Limb (tissue), 2 donors: ENCODE results near the gene FCRL6.

Source experiments
- DNase-seq, 2 donors: peaks; one replicate each; pipeline ENCODE4 v3.0.0-alpha.2; 2016; ENCODE audit errors: extremely low spot score in 2 of 2

The FCRL6 gene

DNA sequence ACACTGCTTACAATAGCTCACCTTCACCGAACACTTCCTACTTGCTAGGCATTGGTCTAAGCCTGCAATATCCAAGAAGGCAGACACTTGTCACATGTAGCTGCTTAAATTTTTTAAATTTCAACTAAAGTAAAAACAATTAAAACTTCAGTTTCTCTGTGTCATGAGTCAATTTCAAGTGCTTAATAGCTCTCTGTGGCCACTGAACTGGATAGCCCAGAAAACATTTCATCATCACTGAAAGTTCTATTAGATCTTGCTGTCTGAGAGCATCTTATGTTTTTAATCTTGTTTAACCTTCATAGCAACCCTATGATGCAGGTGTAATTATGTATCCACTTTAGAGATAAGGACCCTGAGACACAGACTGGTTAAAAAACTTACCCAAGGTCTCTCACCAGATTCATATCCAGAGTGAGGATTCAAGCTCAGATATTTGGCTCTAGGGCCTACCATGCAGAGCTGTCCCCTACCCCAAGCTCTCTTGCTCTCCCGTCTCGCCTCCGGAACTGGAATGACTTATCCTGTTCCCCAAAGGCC is 2.6 kb upstream of the FCRL6 start:
- no peak for DNase-seq

DNA sequence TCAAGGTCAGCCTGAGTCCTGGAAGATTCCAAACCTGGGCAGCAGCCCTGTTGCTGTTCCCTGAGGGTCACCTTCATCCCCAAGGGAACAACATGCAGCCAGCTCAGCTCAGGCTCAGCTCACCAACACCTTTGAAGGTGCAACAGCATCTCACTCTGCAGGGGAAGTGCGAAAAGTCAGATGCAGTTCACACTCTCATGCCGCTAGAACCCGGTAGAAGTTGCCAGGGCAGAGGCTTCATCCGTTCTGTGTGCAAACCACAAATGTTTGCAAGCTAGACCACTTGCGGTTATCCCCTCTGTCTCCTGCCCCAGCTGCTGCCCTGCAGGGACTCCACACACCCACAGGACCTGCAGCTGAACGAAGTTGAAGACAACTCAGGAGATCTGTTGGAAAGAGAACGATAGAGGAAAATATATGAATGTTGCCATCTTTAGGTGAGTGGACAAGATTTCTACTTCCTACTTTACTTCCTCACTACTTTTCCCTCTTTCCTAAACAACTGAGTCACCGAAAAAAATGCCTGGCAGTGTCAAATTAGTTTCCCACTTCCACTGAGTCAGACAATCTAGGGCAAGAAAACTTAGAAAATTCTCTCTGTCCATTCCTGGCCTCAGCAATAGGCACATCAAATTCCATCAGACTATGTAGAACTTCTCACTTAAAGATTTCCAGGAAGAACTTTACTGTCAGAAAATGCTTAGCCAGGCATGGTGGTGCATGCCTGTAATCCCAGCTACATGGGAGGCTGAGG is 1.8 kb upstream of the FCRL6 start:
- DNase-seq, result no peak

DNA sequence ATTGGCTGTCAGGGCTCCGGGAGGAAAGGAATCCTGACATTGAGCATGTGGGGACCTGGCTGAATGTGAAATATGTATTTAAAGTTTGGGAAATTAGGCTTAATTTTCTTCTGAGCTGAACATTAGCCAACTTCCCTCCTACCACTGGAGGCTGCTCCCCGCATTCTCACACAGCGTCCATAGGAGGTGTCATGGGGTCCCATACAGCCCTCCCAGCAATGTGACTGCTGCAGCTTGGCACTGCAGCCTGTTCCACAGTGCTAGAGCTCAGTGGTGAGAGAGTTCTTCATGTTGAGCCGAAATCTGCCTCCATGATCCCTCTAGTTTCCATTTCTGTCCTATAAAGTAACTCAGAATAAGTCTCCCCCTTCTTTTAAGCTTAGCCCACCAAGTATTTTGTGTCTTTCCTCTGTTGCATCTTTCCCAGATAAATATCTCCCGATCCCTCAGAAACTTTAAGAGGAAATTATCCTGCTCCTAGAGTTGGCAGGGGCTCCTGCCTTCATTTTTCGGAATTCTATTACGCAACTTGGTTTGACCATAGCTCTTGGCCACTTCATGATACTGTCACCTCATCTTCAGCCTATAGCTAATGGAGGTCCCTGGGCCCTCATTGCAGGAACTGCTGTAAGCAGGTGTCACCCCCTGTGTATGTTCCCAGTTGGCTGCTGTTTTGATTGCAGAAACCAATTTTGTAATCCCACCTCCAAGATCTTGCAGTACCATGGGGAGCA is 2.0 kb downstream of the FCRL6 start:
- no peak for DNase-seq

DNA sequence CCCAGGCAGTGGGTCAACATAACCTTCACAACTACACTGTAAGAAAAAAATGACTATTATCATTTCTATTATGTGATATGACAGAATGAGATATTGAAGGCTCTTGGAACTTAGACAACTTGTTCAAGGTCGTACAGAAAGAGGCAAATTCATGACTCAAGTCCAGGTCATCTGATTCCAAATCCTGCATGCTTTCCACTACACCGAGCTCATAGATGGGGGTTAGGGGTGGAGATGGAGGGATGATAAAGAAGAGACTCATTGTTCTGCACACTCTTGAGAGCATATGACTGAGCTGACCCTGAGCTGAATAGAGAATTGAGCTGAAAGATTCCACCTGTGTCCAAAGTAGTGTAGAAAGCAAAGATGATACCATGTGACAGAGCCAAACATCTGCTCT is 2.8 kb downstream of the FCRL6 start:
- DNase-seq, result no peak

DNA sequence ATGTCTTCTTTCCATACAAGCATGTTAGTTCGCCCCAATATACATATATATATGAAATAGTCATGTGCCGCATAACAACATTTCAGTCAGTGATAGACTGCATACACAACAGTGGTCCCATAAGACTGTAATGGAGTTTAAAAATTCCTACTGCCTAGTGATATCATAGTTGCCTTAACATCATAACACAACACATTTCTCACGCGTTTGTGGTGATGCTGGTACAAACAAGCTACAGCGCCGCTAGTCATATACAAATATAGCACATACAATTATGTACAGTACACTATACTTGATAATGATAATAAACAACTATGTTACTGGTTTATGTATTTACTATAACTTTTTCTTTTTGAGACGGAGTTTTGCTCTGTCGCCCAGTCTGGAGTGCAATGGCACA is 13.8 kb downstream of the FCRL6 start:
- no peak for DNase-seq

DNA sequence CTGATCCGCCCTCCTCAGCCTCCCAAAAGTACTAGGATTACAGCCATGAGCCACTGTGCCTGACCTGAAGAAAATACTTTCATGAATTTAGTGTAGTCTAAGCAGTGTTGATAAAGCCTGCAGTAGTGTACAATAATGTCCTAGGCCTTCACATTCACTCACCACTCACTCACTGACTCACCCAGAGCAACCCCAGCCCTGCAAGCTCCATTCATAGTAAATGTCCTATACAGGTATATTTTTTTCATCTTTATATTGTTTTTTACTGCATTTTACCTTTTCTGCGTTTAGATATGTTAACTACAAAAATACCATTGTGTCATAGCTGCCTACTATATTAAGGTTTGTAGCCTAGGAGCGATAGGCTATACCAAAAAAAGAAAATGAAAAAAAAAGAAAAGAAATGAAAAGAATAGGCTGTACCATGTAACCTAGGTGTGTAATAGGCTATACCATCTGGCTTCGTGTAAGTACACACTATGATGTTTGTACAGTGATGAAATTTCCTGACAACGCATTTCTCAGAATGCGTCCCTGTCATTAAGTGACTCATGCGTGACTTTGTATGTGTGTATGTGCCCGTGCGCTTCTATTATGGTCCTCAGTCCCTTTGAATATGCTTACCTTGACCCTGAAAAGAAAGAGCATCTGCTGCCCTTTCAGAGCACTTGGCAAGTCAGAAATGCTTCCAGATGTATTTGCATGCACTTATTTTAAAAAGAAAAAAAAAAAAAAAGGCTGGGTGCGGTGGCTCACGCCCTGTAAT is 15.3 kb downstream of the FCRL6 start:
- DNase-seq, result no peak

DNA sequence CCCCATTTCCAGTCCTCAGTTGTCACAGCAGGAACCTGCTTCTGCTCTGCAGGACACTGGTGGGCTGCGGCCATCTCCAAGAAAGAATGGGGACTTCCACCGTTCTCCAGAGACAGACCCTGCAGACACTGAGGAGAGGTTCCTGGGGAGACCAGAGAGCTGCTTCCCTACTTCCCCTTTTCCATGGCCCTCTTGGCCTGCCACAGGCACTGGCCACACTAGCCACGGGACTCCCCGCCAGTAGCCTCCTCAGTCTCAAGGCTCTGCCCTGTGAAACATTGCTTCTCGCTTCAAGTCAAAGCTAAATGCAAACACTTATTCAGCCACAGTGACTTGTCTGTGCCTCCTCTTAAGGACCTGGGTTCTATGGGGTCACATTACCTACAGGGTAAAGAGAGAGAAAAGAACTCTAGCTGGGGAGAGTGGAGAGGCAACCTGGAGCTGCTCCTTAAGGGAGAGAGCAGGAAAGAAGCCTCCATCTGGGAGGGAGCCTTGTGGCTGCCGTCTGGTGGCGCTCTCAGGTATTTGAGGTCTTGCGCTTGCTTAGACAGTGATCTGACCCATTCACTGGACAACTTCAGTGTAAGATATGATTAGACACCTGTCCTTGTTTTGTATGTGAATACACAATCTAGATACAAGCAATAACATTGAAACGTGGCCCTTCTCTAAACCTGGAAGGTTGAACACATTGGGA is 19.2 kb downstream of the FCRL6 start:
- peak in 1 of 2 donors; percentile 55 for DNase-seq

DNA sequence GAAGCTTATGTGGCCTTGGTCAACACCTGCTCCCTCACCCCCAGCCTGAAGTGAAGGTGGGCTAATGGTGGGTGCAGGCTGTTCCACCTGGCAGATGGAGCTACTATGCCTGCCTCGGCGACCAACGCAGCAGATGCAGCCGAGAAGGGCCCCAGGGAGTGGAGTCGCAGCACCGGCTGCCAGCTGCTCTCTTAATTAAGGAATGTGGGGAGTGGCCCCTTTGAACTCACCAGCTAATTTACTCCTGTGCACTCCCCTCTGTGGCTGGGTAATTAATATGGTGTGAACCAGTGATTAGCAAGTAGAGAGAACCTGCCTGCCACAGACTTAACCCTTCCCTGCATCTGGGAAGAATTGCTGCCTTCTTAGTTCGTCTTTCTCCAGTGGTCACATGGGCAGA is 21.2 kb downstream of the FCRL6 start:
- peak in 1 of 2 donors; percentile 42 for DNase-seq

DNA sequence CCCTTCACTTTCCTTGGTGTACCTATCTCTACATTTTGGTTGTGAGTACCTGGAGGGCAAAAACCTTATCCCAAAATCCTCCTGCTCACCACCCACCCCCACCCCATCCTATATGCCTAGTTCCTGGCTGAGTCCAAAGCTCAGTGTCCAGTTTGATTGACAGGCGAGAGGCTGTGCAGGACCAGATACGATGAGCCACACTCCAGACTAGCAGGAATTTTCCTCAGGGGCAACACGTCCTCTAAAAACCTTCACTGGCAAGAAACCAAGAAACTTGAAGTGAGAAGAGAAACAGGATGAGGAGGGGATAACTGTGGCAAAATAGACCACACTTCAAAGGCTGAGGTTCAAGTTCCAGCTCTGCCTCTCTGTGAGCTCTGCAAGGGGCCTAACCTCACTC is 23.4 kb downstream of the FCRL6 start:
- DNase-seq, result no peak

DNA sequence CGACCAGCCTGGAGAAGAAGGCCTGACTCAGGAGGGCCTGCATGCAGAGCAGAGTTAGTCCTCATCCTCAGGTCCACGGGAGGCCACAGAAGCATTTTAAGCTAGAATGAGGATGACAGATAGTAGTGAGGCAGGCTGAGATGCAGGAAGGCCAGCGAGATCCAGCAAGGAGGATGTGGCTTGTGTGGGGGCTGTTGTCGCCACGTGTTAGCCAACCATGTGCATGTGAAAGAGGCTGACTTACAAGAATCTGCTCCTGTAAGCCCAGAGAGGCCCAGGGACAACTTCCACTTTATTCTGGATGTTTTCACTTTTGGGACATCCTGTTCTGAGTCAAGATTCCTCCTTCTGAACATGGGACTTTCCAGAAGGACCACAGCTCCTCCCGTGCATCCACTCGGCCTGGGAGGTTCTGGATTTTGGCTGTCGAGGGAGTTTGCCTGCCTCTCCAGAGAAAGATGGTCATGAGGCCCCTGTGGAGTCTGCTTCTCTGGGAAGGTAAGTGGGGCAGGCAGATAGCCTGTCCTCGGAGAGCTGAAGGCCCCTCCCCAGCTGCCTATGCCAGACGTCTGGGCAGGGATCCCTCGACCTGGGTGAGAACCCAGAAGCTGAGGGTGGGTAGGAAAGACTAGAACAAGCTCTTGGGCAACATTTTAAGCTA is 24.4 kb downstream of the FCRL6 start, which contains the start of gene SLAMF8:
SLAMF8 (plus strand) TSS at position 433 of the 661 bp plus-strand sequence; CDS start at position 459, 26 bp downstream.
- DNase-seq, result no peak

DNA sequence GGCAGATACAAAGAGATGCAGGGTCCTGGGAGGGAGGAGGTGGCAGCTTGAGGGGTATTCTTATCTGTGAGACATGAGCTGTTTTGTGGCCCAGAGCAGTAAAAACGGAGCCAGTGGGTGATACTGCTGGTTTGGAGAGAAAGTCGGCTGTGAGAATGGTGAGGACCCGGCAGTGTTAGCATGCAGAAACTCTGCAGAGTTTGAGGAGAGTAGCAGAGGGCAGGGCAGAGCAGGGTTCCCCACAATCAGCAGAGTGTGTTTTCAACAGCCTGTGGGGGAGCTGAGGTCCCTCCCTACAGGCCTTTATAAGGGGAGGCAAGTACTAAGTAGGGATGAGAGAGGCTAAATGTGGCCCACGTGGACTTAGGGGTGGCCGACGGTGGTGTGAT is 24.9 kb downstream of the FCRL6 start:
- no peak for DNase-seq

DNA sequence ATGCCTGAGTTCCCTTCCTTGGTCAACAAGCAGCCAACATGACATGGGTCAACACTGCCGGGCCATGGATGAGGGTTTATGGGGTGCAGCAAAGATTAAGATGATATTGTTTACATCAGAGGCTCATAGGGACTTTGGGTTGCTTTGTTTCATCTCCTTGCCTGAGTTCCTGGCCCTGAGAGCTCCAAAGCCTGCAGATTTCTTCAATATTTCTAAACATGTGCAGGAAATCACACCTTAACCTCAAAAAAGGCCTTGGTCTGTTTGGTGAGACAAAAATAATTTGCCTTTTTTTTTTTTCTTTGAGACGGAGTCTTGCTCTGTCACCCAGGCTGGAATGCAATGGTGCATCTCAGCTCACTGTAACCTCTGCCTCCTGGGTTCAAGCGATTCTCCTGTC is 25.4 kb downstream of the FCRL6 start:
- no peak for DNase-seq

DNA sequence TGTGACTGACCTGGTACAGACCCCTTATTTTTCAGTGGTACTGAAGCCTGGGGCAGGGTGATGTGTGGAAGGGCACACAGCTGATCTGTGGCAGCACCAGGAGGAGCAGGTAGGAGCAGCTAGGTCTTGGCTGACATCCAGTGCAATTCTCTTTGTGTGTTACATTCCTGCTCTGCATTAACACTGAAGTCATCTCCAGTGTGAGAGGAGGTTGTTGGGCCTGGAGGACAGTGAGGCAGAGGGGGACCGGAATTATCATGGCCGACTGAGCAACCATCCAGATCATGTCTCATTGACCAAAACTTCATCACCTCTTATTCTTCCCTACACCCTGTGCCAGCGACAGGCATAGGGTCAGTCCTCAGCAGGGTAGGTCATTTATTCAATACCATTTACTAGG is 26.0 kb downstream of the FCRL6 start:
- DNase-seq, result no peak

DNA sequence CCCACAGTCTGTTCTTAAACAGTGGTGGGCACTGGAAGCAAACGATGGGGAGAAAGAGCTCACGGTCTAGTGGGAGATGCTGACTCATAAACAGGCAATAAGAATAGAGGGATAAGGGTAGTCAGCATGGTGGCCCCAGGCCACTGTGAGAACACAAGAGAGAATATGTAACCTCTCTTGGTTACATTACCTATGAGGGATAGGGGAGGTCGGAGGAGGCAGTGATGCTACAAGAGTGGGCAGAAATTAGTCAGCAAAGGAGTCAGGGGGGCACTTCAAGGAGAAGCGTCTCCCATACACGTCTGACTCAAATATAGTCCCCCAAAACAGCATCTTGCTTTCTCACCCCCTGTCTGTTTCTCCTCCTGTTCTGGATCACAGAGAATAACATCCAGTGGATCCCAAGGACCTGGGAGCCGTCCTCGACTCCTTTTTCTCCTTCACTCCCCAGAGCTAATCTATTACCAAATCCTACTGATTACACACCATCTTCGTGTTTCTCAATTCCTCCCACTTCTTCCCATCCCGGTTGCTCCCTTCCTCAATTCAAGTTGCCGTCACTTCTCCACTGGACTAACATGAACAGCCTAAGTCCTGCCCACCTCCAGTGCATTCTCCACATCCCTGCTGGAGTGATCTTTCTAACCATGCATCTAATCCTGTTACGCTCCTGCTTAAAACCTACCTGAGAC is 26.6 kb downstream of the FCRL6 start:
- no peak for DNase-seq

DNA sequence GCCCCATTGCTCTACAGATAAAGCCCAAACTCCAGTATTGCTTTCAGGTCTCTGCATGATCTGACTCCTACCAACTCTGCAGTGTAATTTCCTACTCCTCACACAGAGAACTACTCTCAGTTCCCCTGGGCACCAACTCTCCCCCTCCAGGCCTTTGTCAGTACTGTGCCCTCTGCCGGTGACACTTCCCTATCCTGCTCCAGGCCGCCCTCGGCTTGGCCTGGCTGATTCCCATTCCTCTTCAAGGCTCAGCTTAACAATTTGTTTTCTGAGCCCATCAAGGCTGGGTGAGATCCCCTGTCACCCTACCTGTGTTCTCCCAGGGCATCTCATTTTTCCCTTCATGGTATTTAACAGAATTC is 27.1 kb downstream of the FCRL6 start:
- DNase-seq, result no peak

DNA sequence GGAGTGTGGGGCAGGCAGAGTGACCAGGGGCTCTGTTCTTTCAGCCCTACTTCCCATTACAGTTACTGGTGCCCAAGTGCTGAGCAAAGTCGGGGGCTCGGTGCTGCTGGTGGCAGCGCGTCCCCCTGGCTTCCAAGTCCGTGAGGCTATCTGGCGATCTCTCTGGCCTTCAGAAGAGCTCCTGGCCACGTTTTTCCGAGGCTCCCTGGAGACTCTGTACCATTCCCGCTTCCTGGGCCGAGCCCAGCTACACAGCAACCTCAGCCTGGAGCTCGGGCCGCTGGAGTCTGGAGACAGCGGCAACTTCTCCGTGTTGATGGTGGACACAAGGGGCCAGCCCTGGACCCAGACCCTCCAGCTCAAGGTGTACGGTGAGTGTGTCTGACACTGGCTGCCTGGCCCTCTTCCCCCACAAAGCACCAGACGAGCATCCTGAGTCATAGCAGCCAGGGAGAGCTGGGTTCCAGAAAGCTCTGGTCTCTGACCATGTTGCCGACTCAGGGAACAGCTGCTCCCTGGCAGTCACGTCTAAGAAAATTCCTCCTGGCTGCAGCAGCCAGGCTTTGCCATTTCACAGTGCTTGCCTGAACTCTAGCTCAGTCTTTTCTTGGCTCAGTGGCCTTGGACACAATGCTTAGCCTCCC is 27.8 kb downstream of the FCRL6 start:
- DNase-seq, result peak in 1 of 2 donors; percentile 20

DNA sequence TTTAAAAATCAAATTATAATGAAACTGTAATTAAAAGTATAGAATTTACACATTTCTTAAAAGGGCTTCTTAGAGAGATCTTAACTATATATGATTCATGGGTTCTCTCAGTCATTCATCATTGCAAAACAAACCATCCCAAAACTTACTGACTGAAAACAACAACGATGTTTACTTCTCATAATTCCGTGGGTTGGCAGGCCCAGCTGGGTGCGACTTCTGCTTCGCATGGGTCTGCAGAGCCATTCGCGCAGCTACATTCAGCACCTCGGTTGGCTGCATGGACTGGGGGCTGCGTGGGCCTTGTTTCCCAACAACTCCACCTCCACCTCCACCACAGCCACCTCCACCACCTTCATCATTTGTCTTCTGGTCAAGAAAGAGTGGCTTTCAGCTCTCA is 28.6 kb downstream of the FCRL6 start:
- DNase-seq, result no peak

DNA sequence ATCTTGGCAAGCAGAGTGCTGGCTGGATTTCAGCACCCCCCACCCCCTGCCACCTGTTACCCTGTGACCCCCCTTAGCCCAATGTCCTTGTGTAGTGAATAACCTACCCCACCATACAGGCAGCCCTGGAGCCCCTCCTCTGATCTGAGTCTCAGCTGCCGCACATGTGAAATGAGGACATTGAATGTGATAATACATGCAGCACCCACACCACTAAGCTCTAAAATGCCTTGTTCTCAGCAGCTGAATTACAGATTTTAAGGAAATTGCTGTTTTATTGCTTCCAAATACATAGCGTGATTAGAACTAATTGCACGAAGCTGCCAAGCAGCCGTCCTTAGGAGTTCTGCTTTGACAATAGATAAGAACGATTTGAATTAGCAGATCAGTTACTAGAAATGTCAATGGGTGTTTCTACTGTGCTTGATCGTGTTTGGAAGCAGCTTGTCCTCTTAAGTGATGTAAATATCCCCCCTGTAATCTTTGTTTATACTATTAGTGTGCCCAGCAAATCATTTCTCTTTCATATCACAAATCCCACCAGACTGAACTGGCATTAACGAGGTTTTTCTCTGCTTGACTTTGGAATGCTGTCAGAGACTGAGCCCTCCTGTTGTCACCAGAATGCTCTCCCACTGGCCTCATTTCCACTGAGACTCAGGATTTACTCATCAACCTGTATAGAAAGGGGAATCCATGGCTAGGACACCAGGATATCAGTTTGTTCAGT is 29.4 kb downstream of the FCRL6 start:
- DNase-seq, result no peak

DNA sequence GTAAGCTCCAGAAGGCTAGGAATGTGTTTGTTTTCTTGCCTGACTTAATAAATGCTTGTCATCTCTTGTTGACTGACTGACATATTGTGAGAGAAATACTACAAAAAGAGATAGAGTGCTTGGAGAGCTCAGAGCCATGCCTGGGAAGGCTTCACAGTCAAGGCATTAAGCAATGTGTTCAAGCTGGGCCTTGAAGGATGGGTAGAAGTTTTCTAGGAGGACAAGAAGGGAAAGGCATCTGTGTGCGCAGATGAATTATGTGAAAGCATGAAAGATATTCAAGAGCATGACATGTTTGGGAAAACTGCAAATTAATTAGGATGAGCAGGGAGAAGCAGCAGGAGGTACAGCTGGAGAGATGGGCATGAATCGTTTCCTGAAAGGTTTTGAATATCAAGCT is 30.1 kb downstream of the FCRL6 start:
- no peak for DNase-seq
